GM23248 (cell line): ENCODE measurements around the gene FHAD1. TPM values are rescaled to one million over a fixed set of nuclear protein-coding genes. Genes with fewer than 3 reads are reported as not detected.
A peak's percentile ranks its signal among the peaks of the same experiment; 100 is the strongest.

Experiments used
- DNase-seq: peaks from one replicate; pipeline ENCODE4 v3.0.0-alpha.2; 2015
- H2AFZ ChIP-seq: fragments of 200-600 bp; sonication (generic); 2 replicates; pipeline ENCODE4 v1.6.1; 2016; ENCODE audit warnings: antibody characterized with exemption
- H3F3A ChIP-seq: fragments of 200-600 bp; sonication (generic); 2 replicates; pipeline ENCODE4 v1.6.1; 2016; ENCODE audit warnings: mild to moderate bottlenecking, antibody characterized with exemption, mixed run types; ENCODE audit not compliant: insufficient read depth
- H3K27ac ChIP-seq: fragments of 200-600 bp; sonication (generic); 2 replicates; pipeline ENCODE4 v1.5.1; 2016; ENCODE audit warnings: mild to moderate bottlenecking
- H3K27me3 ChIP-seq: fragments of 200-600 bp; sonication (generic); replicated peaks from 2 replicates; pipeline ENCODE4 v1.6.1; 2016; ENCODE audit warnings: mild to moderate bottlenecking; ENCODE audit not compliant: insufficient read depth
- H3K36me3 ChIP-seq: fragments of 200-600 bp; sonication (generic); 2 replicates; pipeline ENCODE4 v1.6.1; 2016; ENCODE audit warnings: low read depth, mild to moderate bottlenecking
- H3K4me1 ChIP-seq: fragments of 200-600 bp; sonication (generic); 2 replicates; pipeline ENCODE4 v1.6.1; 2016; ENCODE audit warnings: mild to moderate bottlenecking; ENCODE audit not compliant: insufficient read depth
- H3K4me2 ChIP-seq: fragments of 200-600 bp; sonication (generic); one replicate; pipeline ENCODE4 v1.6.1; 2016; ENCODE audit warnings: mild to moderate bottlenecking; ENCODE audit not compliant: unreplicated experiment
- H3K4me3 ChIP-seq: fragments of 200-600 bp; sonication (generic); 2 replicates; pipeline ENCODE4 v1.5.1; 2016; ENCODE audit warnings: mild to moderate bottlenecking
- H3K79me2 ChIP-seq: fragments of 200-600 bp; sonication (generic); 2 replicates; pipeline ENCODE4 v1.6.1; 2016; ENCODE audit warnings: mild to moderate bottlenecking; ENCODE audit not compliant: insufficient read depth
- H3K9ac ChIP-seq: fragments of 200-600 bp; sonication (generic); 2 replicates; pipeline ENCODE4 v1.6.1; 2016; ENCODE audit warnings: mild to moderate bottlenecking
- H3K9me2 ChIP-seq: fragments of 200-600 bp; sonication (generic); 2 replicates; pipeline ENCODE4 v1.6.1; 2016; ENCODE audit warnings: mixed run types, mild to moderate bottlenecking, moderate library complexity; ENCODE audit not compliant: insufficient read depth
- H3K9me3 ChIP-seq: fragments of 200-600 bp; sonication (generic); one replicate; pipeline ENCODE4 v1.6.1; 2017; ENCODE audit warnings: low read depth
- H4K20me1 ChIP-seq: fragments of 200-600 bp; sonication (generic); 2 replicates; pipeline ENCODE4 v1.6.0; 2016; ENCODE audit not compliant: insufficient read depth
- EZH2 ChIP-seq: fragments of 200-600 bp; sonication (generic); IDR thresholded peaks from 2 replicates; pipeline ENCODE4 v1.6.1; 2018; ENCODE audit warnings: antibody characterized with exemption, mild to moderate bottlenecking; ENCODE audit not compliant: insufficient read depth, poor library complexity, severe bottlenecking
- EZH2phosphoT487 ChIP-seq: fragments of 200-600 bp; sonication (generic); IDR thresholded peaks from 2 replicates; pipeline ENCODE4 v1.6.1; 2018; ENCODE audit warnings: antibody characterized with exemption, moderate library complexity, mild to moderate bottlenecking, low read depth; ENCODE audit not compliant: insufficient read depth
- WGBS, 2 experiments: methylation state at CpG; one replicate each; pipeline ENCODE4 v1.1.6; 2015 to 2017; ENCODE audit warnings: low lambda C conversion rate in 2 of 2, low coverage in 1 of 2; ENCODE audit errors: missing lambda C conversion rate in 2 of 2; 5-methylcytosine and 5-hydroxymethylcytosine counted together
- in situ Hi-C: fragments of 300-500 bp; cut with MboI; formaldehyde crosslinking; loops from 2 replicates; pipeline ENCODE4 v1.15.0; 2020
- polyA plus RNA-seq: library from polyadenylated mRNA; unstranded; fragments of >200 nt; fragmentation: Nextera tagmentation; extraction: Ambion mirVana; gene quantifications from 2 replicates; pipeline ENCODE4 v1.2.1, GENCODE V29; 2016
- total RNA-seq: library from RNA; depleted of rRNA; stranded (reverse); fragments of >200 nt; shearing (Covaris generic); gene quantifications from 2 replicates; pipeline ENCODE4 v1.2.3, GENCODE V29; 2014

FHAD1 gene
- total and polyA plus RNA-seq, 2 experiments from 2014 or later: 0.24 TPM; not detected in 1

- 17 to 20% methylated on average over 20 to 21 of the region's 21 CpGs for WGBS, 2 experiments
- 0 out of 2 replicates have a peak overlapping the region, but pooled peaks have one; percentile 19 for H2AFZ ChIP-seq
Observed at GRCh38 chr1:15329104-15329820, 82.2 kb downstream of the FHAD1 start.

GRCh38 chr1:15330028-15330427 is 83.0 kb downstream of the FHAD1 start:
- Histone ChIP-seq H3K9me3 (no peaks in the 10 kb centered on the region), H3K27me3 (no peaks in the 10 kb centered on the region), H3K4me1 (peaks cover 24% of the 10 kb centered on the region), H3K4me3 (no peak overlapping the region), H3K9ac (no peak overlapping the region), H3K9me2 (no peaks in the 10 kb centered on the region), H4K20me1 (no peaks in the 10 kb centered on the region), H2AFZ (no peak overlapping the region), H3K36me3 (no peaks in the 10 kb centered on the region), H3K4me2 (no peak overlapping the region), H3K27ac (no peak overlapping the region), H3K79me2 (no peaks in the 10 kb centered on the region), H3F3A (no peaks in the 10 kb centered on the region)
- no peak for TF ChIP-seq EZH2phosphoT487
- no peak for TF ChIP-seq EZH2
- in situ Hi-C loops: no loop called here
- DNase-seq: no peak
- 85 to 87% methylated on average over 8 of the region's 8 CpGs for WGBS, 2 experiments

More at GRCh38 chr1:15329104-15329820, 82.2 kb downstream of the FHAD1 start:
- Histone ChIP-seq H3K36me3 (no peaks in the 10 kb centered on the region), H4K20me1 (no peaks in the 10 kb centered on the region), H3K4me3 (peak overlapping the region; percentile 36), H3F3A (no peaks in the 10 kb centered on the region), H3K4me1 (peaks cover 24% of the 10 kb centered on the region), H3K9me3 (no peaks in the 10 kb centered on the region), H3K9me2 (no peaks in the 10 kb centered on the region), H3K27me3 (no peaks in the 10 kb centered on the region), H3K27ac (no peak overlapping the region), H3K79me2 (no peaks in the 10 kb centered on the region), H3K9ac (peak overlapping the region; percentile 35), H3K4me2 (peak overlapping the region; percentile 11)
- TF ChIP-seq EZH2: no peak
- TF ChIP-seq EZH2phosphoT487: no peak
- DNase-seq: peak; percentile 88
- in situ Hi-C loops: loop anchor here (5.0 kb wide), 1 partner anchor 103 kb away; no protein-coding TSS in a partner anchor

DNA sequence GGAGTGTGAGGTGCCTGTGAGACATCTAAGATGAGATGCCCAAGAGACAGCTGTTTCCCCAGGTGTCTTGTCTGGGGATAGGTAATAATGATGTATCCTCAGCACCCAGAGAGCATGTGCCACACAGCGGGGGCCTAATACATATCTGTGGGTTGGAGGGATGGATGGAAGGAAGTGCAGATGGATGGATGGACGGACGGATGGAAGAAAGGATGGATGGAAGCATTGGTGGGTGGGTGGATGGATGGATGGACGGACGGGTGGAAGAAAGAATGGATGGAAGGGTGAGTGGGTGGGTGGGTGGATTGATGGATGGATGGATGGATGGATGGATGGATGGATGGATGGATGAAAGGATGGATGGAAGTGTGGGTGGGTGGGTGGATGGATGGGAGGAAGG is 84.2 kb downstream of the FHAD1 start:
- no peaks in the 10 kb centered on the region for H3K9me2 ChIP-seq
- in situ Hi-C loops: no loop called here
- no peaks in the 10 kb centered on the region for H3K36me3 ChIP-seq
- no peak overlapping the region for H3K9ac ChIP-seq
- H3K27me3 ChIP-seq: no peaks in the 10 kb centered on the region
- no peaks in the 10 kb centered on the region for H4K20me1 ChIP-seq
- DNase-seq: no peak
- no peaks in the 10 kb centered on the region for H3K9me3 ChIP-seq
- H3K4me2 ChIP-seq: no peak overlapping the region
- 98% methylated on average over 5 of the region's 5 CpGs for WGBS, 2 experiments
- H3F3A ChIP-seq: no peaks in the 10 kb centered on the region
- H3K27ac ChIP-seq: no peak overlapping the region
- no peak overlapping the region for H2AFZ ChIP-seq
- H3K79me2 ChIP-seq: no peaks in the 10 kb centered on the region
- no peak overlapping the region for H3K4me3 ChIP-seq
- peaks cover 22% of the 10 kb centered on the region for H3K4me1 ChIP-seq
- TF ChIP-seq EZH2: no peak
- no peak for TF ChIP-seq EZH2phosphoT487

DNA sequence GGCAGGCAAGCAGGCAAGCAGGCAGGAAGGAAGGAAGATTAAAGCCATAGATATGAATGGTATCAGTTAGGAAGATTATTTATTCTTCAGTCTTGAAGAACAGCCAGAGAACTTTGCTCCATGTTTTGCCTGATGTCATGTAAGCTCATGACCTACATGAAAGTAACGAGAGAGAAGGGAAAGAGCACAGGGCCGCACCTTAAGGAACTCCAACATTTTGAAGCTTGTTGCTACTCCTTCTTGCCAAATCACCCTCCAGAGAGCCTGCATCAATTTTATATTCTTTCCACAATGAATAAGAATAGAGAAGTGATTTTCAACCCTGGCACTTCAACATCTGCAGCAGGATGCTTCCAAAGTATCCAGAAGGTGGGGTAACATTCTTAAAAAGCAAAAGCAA is 84.7 kb downstream of the FHAD1 start:
- Histone ChIP-seq H4K20me1 (no peaks in the 10 kb centered on the region), H3K4me1 (peaks cover 21% of the 10 kb centered on the region), H3K9ac (no peak overlapping the region), H3K4me2 (no peak overlapping the region), H3K9me2 (no peaks in the 10 kb centered on the region), H3K27ac (no peak overlapping the region), H3K79me2 (no peaks in the 10 kb centered on the region), H3F3A (no peaks in the 10 kb centered on the region), H3K36me3 (no peaks in the 10 kb centered on the region), H3K9me3 (no peaks in the 10 kb centered on the region), H3K4me3 (no peak overlapping the region), H2AFZ (no peak overlapping the region), H3K27me3 (no peaks in the 10 kb centered on the region)
- no peak for DNase-seq
- WGBS, 2 experiments: 98 to 100% methylated on average over 2 of the region's 2 CpGs
- no peak for TF ChIP-seq EZH2
- TF ChIP-seq EZH2phosphoT487: no peak
- in situ Hi-C loops: no loop called here
